Stomach (tissue), 9 donors: ENCODE measurements around the gene ZNF785. TPM values are rescaled to one million over a fixed set of nuclear protein-coding genes. Genes with fewer than 3 reads are reported as not detected.

Experiments used
- DNase-seq, 2 donors: peaks; one replicate each; pipeline versions ENCODE4 v3.0.0 to v3.0.0-alpha.2; 2013 to 2019
- H3K27ac ChIP-seq, 5 donors: fragments of 200-600 bp in 4 of 5; sonication (generic) in 4 of 5; one replicate each; pipeline ENCODE4 v1.5.1; 2013 to 2019; ENCODE audit warnings: mild to moderate bottlenecking in 1 of 5, moderate library complexity in 1 of 5
- H3K27me3 ChIP-seq, 3 donors: fragments of 200-600 bp; sonication (generic); one replicate each; pipeline ENCODE4 v1.5.1; 2017 to 2019; ENCODE audit warnings: mixed run types in 1 of 3
- H3K36me3 ChIP-seq, 4 donors: fragments of 200-600 bp; sonication (generic); 1 replicate in 3 of 4; 2 replicates in 1 of 4; pipeline ENCODE4 v1.5.1; 2016 to 2019
- H3K4me1 ChIP-seq, 4 donors: fragments of 200-600 bp; sonication (generic); one replicate each; pipeline ENCODE4 v1.5.1; 2016 to 2019
- H3K4me3 ChIP-seq, 4 donors: fragments of 200-600 bp; sonication (generic) in 3 of 4; one replicate each; pipeline ENCODE4 v1.5.1; 2016 to 2019; ENCODE audit warnings: mild to moderate bottlenecking in 1 of 4
- H3K9me3 ChIP-seq, 4 donors: fragments of 200-600 bp; sonication (generic); one replicate each; pipeline ENCODE4 v1.5.1; 2016 to 2019
- CTCF ChIP-seq, 7 experiments: fragments of 450-650 bp in 4 of 7; fragments of 200-600 bp in 3 of 7; sonication (generic) in 3 of 7; IDR thresholded peaks; one replicate each; pipeline ENCODE4 v1.5.1; 2016 to 2019; ENCODE audit warnings: antibody characterized with exemption in 7 of 7, control low read depth in 2 of 7, mild to moderate bottlenecking in 1 of 7
- EP300 ChIP-seq: sonication (generic); formaldehyde crosslinking; IDR thresholded peaks from one replicate; pipeline ENCODE4 v1.6.1; 2017; ENCODE audit warnings: antibody characterized with exemption
- POLR2A ChIP-seq, 4 donors: fragments of 450-650 bp; IDR thresholded peaks; one replicate each; pipeline ENCODE4 v1.6.1; 2016; ENCODE audit warnings: antibody characterized with exemption in 4 of 4, control low read depth in 2 of 4, mild to moderate bottlenecking in 1 of 4, moderate library complexity in 1 of 4
- POLR2AphosphoS5 ChIP-seq, 3 donors: sonication (generic); formaldehyde crosslinking; IDR thresholded peaks; one replicate each; pipeline ENCODE4 v1.6.1; 2016; ENCODE audit warnings: antibody characterized with exemption in 3 of 3
- WGBS, 5 donors: extraction: QIAGEN DNeasy Blood & Tissue Kit in 3 of 5; methylation state at CpG; one replicate each; pipeline versions ENCODE4 v1.1.5 to v1.1.7; 2013 to 2018; 5-methylcytosine and 5-hydroxymethylcytosine counted together
- intact Hi-C: fragments of 100-400 bp; cut with DNase I; formaldehyde crosslinking; loops from one replicate; pipeline ENCODE4 v1.15.1; 2023; ENCODE audit warnings: low total_unique reads
- polyA plus RNA-seq, 3 donors: library from polyadenylated mRNA; stranded (reverse); fragments of 200-250 nt; gene quantifications; one replicate each; pipeline ENCODE4 v1.2.3, GENCODE V29; 2013
- total RNA-seq, 5 donors: library from RNA; depleted of rRNA; stranded (reverse); fragments of >200 nt; gene quantifications; one replicate each; pipeline versions ENCODE4 v1.1.0 to v1.2.3, GENCODE V29; 2014 to 2016
- donor health status: healthy with polysubstance abuse.
- donor health status: Bipolar disorder and iron deficiency.
- donor health status: healthy.

The ZNF785 gene
- total and polyA plus RNA-seq, 8 donors, result 3.8 to 49.0 (median 8.4) TPM

GRCh38 chr16:30574678-30575077 lies 10.8 kb downstream of the ZNF785 start:
- no peak overlapping the region for H3K27ac ChIP-seq
- H3K4me3 ChIP-seq, result no peak overlapping the region
- TF ChIP-seq CTCF (IDR thresholded peaks at IDR 0.05), result no peak
- TF ChIP-seq POLR2AphosphoS5 (IDR thresholded peaks at IDR 0.05), result no peak
- no peak for TF ChIP-seq POLR2A (IDR thresholded peaks at IDR 0.05)
- TF ChIP-seq EP300, result no peak
- H3K36me3 ChIP-seq, result peaks cover 3 to 31% (median 29%) of the 10 kb centered on the region in 4 donors
- 31 to 58% (median 46%) methylated on average over 1 of the region's 1 CpG for WGBS, 5 donors
- H3K9me3 ChIP-seq, result no peaks in the 10 kb centered on the region
- intact Hi-C loops, result no loop called here
- H3K27me3 ChIP-seq, result no peaks in the 10 kb centered on the region
- no peak for DNase-seq
- peaks cover 19 to 39% (median 25%) of the 10 kb centered on the region in 4 donors for H3K4me1 ChIP-seq

DNA sequence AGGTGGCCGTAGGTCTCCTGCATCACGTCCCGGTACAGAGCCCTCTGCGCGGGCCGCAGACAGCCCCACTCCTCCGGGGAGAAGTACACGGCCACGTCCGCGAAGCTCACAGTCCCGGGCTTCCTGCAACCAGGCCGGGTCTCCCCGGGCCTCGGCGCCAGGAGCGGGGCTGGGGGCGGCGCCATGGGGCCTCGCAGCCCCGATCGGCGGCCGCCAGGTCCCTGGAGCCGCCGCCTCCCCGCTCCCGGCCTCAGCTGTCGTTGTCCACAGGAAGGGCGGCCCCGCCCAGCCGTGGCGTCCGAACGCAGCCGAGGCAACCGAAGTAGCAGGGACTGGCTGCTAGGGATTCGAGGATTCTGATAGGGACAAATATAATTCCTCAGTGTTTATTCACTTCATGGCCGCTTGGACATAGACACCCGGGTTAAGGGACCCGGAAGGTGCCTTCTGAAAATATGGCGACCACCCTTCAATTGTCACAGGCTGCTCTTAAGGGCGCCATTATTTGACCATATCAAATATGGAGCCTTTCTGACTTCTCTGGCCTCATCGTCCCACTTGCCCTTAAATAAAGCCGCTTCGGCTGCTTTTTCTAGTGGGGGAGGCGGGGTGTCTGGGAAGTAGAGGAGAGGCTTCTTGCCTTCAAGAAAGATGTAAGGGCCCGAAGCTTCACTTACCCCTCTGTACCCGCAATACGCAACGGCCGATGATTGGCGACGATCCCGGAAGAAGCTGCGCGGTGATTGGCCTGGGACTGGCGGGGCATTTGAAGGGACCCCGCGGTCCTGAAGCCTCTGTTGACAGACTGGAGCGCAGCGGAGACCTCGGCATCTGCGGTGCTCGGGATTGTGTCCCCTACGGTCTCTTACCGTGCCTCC lies 13.8 kb downstream of the ZNF785 start, which contains the start of gene ZNF688:
Gene ZNF688 (minus strand): TSS at position 270 of the 878 bp plus-strand sequence. CDS start 85 bp downstream, at position 185.
- peak; percentile 94 to 99 for DNase-seq
- peaks cover 19 to 58% (median 25%) of the 10 kb centered on the region in 4 donors for H3K4me1 ChIP-seq
- H3K36me3 ChIP-seq, result peaks cover under 1 to 5% (median 4%) of the 10 kb centered on the region in 4 donors
- 0 to 1% (median 0%) methylated on average over 40 to 67 of the region's 67 CpGs for WGBS, 5 donors
- no peaks in the 10 kb centered on the region for H3K27me3 ChIP-seq
- intact Hi-C loops, result no loop called here
- H3K27ac ChIP-seq, result peak within 1 kb of the TSS; percentile 92 to 99 (median 96)
- H3K9me3 ChIP-seq, result no peaks in the 10 kb centered on the region
- peak within 1 kb of the TSS; percentile 64 to 81 (median 79) for H3K4me3 ChIP-seq
- TF ChIP-seq POLR2AphosphoS5 (IDR thresholded peaks at IDR 0.05) (peak; percentile 62 to 85 (median 75)), POLR2A (IDR thresholded peaks at IDR 0.05) (no peak), CTCF (IDR thresholded peaks at IDR 0.05) (no peak), EP300 (no peak)

DNA sequence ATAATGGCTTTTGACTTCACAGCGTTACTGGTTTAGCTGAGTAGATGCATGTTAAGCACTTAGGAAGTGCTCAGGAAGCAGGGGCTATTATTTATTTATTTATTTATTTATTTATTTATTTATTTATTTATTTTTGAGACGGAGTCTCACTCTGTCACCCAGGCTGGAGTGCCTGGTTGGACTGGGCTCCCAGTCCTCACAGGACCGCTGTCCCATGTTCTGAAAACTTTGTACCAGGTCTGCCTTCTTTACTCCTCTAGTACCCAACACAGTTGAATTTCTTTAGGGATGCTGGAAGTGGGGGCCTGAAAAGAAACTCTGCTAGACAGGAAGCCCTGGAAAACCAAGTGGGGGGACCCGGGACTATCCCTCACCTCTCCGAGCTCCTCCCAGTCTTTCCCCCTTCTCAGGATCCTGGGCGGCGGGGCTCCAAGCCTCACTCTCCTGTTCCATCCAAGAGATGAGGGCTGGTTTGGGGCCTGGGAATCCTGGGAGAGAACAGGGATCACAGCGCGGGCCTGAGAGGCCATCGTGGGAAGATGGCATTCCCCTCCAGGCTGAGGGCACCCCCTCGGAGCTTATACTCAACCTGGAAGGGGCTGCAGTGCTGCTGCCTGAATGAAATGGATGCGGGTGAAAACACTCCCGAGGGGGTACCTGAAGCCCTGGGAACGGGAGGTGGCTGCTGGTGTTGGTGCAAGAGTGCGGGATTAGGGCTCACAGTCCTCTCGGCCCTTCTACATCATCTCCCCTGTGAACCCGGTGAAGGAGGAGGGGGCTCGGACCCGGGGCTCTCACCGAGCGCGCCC lies 14.7 kb downstream of the ZNF785 start:
- H3K27me3 ChIP-seq, result no peaks in the 10 kb centered on the region
- TF ChIP-seq CTCF (IDR thresholded peaks at IDR 0.05) (no peak), EP300 (no peak), POLR2AphosphoS5 (IDR thresholded peaks at IDR 0.05) (no peak), POLR2A (IDR thresholded peaks at IDR 0.05) (no peak)
- H3K4me1 ChIP-seq, result peaks cover 19 to 58% (median 25%) of the 10 kb centered on the region in 4 donors
- peak; percentile 28 to 70 for DNase-seq
- peaks cover 0 to 5% (median 2%) of the 10 kb centered on the region in 4 donors for H3K36me3 ChIP-seq
- H3K4me3 ChIP-seq, result peak overlapping the region; percentile 64 to 81 (median 79)
- H3K27ac ChIP-seq, result peak overlapping the region; percentile 92 to 99 (median 96)
- 6 to 23% (median 7%) methylated on average over 7 to 22 of the region's 22 CpGs for WGBS, 5 donors
- H3K9me3 ChIP-seq, result no peaks in the 10 kb centered on the region
- intact Hi-C loops, result no loop called here
